PC-9 (cell line): ENCODE results near the gene RBM17. TPM values are rescaled to one million over a fixed set of nuclear protein-coding genes. Genes with fewer than 3 reads are reported as not detected.

Experiments used
- BruUV-seq: library from RNA; stranded (reverse); fragments of 400-500 nt; replicated peaks from 2 replicates; lab custom pipeline; 2021; lab: Mats Ljungman, UMichigan
- CTCF ChIA-PET: fragments of 300-600 bp; sonication (Branson Sonifier 250); formaldehyde crosslinking; loops from one replicate; lab custom pipeline; 2022; ENCODE audit warnings: antibody characterized with exemption; lab: Charles Lee
- POLR2A ChIA-PET: fragments of 300-600 bp; sonication (Branson Sonifier 250); formaldehyde crosslinking; loops from one replicate; lab custom pipeline; 2022; ENCODE audit warnings: antibody characterized with exemption; ENCODE audit not compliant: unreplicated experiment; lab: Charles Lee
- DNase-seq, 2 experiments: peaks; one replicate each; pipeline versions ENCODE4 v3.0.0 to v3.0.0-alpha.2; 2015 to 2022; ENCODE audit warnings: mixed read lengths in 1 of 2
- H2AFZ ChIP-seq: fragments of 200-600 bp; sonication (generic); 2 replicates; pipeline ENCODE4 v1.8.1; 2017; ENCODE audit warnings: antibody characterized with exemption
- H3F3A ChIP-seq: fragments of 200-600 bp; sonication (generic); 2 replicates; pipeline ENCODE4 v1.8.1; 2017; ENCODE audit warnings: antibody characterized with exemption, mild to moderate bottlenecking, low read depth; ENCODE audit not compliant: insufficient read depth
- H3K27ac ChIP-seq: fragments of 200-600 bp; sonication (generic); 2 replicates; pipeline ENCODE4 v1.6.1; 2016; ENCODE audit warnings: mixed run types
- H3K27me3 ChIP-seq: fragments of 200-600 bp; sonication (generic); 2 replicates; pipeline ENCODE4 v1.6.1; 2016; ENCODE audit warnings: low read depth, mixed run types; ENCODE audit not compliant: insufficient read depth
- H3K36me3 ChIP-seq: fragments of 200-600 bp; sonication (generic); 2 replicates; pipeline ENCODE4 v1.6.1; 2016; ENCODE audit warnings: low read depth, mixed run types
- H3K4me1 ChIP-seq: fragments of 200-600 bp; sonication (generic); replicated peaks from 2 replicates; pipeline ENCODE4 v1.6.1; 2016; ENCODE audit warnings: mixed run types; ENCODE audit not compliant: insufficient read depth
- H3K4me2 ChIP-seq: fragments of 200-600 bp; sonication (generic); 2 replicates; pipeline ENCODE4 v1.6.1; 2017; ENCODE audit warnings: mixed run types
- H3K4me3 ChIP-seq: fragments of 200-600 bp; sonication (generic); 2 replicates; pipeline ENCODE4 v1.6.1; 2016; ENCODE audit warnings: mixed run types
- H3K79me2 ChIP-seq: fragments of 200-600 bp; sonication (generic); 2 replicates; pipeline ENCODE4 v1.6.1; 2017; ENCODE audit warnings: low read depth, mixed run types
- H3K9me2 ChIP-seq: fragments of 200-600 bp; sonication (generic); 2 replicates; pipeline ENCODE4 v1.8.1; 2017; ENCODE audit warnings: mild to moderate bottlenecking; ENCODE audit not compliant: insufficient read depth
- H3K9me3 ChIP-seq: fragments of 200-600 bp; sonication (generic); 2 replicates; pipeline ENCODE4 v1.8.1; 2016; ENCODE audit warnings: low read depth; ENCODE audit not compliant: insufficient read depth
- H4K20me1 ChIP-seq: fragments of 200-600 bp; sonication (generic); 2 replicates; pipeline ENCODE4 v1.8.1; 2017; ENCODE audit not compliant: insufficient read depth
- EZH2 ChIP-seq: fragments of 200-600 bp; sonication (generic); IDR thresholded peaks from 2 replicates; pipeline ENCODE4 v1.8.0; 2017; ENCODE audit warnings: antibody characterized with exemption, low read depth
- intact Hi-C: fragments of 100-400 bp; cut with micrococcal nuclease; formaldehyde crosslinking; loops from one replicate; pipeline ENCODE4 v1.10.0; 2022; ENCODE audit not compliant: unreplicated experiment
- total RNA-seq: library from RNA; stranded (reverse); gene quantifications from 2 replicates; pipeline ENCODE4 v1.2.3, GENCODE V29; 2021
- TF ChIP-seq, protein P1 (sequence below): fragments of 200-600 bp; sonication (generic); conservative IDR thresholded peaks from 2 replicates; pipeline ENCODE4 v1.6.1; 2017; ENCODE audit warnings: mixed run types, antibody characterized with exemption, mild to moderate bottlenecking, moderate library complexity

RBM17 gene
- total RNA-seq, 1 experiment from 2014 or later: 131 TPM

DNA sequence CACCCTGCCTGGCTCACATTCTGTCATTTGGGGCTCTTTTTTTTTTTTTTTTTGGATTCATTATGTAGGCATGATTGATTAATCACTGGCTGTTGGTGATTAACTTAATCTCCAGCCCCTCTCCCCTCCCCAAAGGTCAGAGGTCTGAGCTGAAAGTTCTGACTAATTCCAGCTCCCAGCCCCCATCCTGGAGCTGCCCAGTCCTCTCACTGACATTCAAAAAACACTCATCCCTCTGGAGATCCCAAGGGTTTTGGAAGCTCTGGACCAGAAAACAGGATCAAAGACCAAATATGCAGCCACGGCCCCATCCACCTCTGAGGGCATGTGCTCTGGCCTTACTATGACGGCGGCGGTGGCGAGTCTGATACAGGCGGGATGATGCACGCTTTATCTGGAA, 53.8 kb downstream of the RBM17 start:
- H3K4me2 ChIP-seq: no peak overlapping the region
- DNase-seq: no peak
- no peaks in the 10 kb centered on the region for H3K27me3 ChIP-seq
- no peak overlapping the region for H2AFZ ChIP-seq
- no peaks in the 10 kb centered on the region for H3K79me2 ChIP-seq
- no peaks in the 10 kb centered on the region for H3K9me2 ChIP-seq
- CTCF ChIA-PET: no interaction called here
- intact Hi-C loops: no loop called here
- no peaks in the 10 kb centered on the region for H4K20me1 ChIP-seq
- H3K36me3 ChIP-seq: no peaks in the 10 kb centered on the region
- POLR2A ChIA-PET: no interaction called here
- H3K27ac ChIP-seq: no peak overlapping the region
- H3K4me1 ChIP-seq: peaks cover 5% of the 10 kb centered on the region; the same call in 1 of the 2 replicates
- no peaks in the 10 kb centered on the region for H3F3A ChIP-seq
- no peaks in the 10 kb centered on the region for H3K9me3 ChIP-seq
- BruUV-seq: no TSS peak
- no peak overlapping the region for H3K4me3 ChIP-seq
- TF ChIP-seq EZH2: no peak
- TF ChIP-seq, protein P1, sequence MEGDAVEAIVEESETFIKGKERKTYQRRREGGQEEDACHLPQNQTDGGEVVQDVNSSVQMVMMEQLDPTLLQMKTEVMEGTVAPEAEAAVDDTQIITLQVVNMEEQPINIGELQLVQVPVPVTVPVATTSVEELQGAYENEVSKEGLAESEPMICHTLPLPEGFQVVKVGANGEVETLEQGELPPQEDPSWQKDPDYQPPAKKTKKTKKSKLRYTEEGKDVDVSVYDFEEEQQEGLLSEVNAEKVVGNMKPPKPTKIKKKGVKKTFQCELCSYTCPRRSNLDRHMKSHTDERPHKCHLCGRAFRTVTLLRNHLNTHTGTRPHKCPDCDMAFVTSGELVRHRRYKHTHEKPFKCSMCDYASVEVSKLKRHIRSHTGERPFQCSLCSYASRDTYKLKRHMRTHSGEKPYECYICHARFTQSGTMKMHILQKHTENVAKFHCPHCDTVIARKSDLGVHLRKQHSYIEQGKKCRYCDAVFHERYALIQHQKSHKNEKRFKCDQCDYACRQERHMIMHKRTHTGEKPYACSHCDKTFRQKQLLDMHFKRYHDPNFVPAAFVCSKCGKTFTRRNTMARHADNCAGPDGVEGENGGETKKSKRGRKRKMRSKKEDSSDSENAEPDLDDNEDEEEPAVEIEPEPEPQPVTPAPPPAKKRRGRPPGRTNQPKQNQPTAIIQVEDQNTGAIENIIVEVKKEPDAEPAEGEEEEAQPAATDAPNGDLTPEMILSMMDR: no peak

DNA sequence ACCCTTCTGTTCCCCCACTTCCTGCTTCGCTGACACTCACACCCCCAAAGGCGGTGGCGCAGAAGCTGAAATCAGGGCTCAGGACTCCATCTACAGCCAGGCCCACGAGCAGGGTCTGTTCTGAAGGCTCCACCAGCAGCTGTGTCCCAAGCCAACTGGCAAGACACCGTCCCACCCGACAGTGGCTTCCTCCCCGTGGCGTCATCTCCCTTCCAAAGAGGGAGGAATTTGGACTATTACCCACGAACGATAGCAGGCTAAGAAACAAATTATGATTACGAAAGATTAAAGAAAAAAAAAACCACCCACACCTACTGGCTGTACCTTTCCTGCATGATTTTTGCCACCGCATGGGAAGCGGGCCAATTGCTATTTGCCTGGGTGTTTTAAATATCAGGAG, 54.3 kb downstream of the RBM17 start:
- no TSS peak for BruUV-seq
- H3F3A ChIP-seq: no peaks in the 10 kb centered on the region
- H3K79me2 ChIP-seq: no peaks in the 10 kb centered on the region
- no peaks in the 10 kb centered on the region for H4K20me1 ChIP-seq
- H3K36me3 ChIP-seq: no peaks in the 10 kb centered on the region
- H3K27me3 ChIP-seq: no peaks in the 10 kb centered on the region
- H3K4me3 ChIP-seq: no peak overlapping the region
- no peaks in the 10 kb centered on the region for H3K9me3 ChIP-seq
- H3K4me1 ChIP-seq: peaks cover 5% of the 10 kb centered on the region; the same call in 1 of the 2 replicates
- H3K27ac ChIP-seq: no peak overlapping the region
- intact Hi-C loops: no loop called here
- H3K9me2 ChIP-seq: no peaks in the 10 kb centered on the region
- TF ChIP-seq, protein P1: no peak
- TF ChIP-seq EZH2: no peak
- ChIA-PET CTCF (no interaction called here), POLR2A (no interaction called here)
- no peak overlapping the region for H2AFZ ChIP-seq
- no peak overlapping the region for H3K4me2 ChIP-seq
- no peak for DNase-seq

DNA sequence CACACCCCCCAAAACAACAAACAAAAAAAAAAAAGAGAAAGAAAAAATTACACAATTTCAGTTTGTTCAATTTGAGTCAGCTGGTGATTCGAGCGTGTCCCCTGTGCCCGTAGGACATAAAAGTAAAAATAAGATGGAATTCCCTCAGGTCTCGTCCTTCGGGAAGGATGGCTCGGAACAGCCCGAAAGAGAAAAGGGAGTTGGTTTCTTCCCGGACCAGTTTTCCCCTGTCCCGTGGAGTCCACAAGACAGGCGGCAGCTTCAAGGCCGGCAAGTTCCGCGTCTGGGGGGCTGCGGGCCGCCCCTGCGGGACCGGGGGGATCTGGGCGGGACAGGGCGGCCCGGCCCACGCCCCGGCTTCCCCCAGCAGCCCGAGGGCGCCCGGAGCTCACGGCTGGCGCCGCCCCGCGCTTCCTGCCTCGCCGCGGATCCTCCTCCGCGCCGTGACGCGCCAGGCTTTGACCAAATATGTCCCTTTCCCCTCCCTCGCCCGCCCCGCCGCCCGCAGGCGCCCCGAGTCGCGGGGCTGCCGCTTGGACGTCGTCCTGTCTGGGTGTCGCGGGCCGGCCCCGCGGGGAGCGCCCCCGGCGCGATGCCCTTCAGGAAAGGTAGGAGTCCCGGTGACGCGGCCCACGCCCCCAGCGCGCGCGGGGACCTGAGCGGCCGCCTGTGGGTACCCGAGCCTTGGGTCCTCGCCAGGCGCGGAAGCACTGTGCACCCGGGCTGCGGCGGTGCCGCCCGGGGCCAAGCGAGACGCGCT, 55.8 kb downstream of the RBM17 start:
- Histone ChIP-seq H2AFZ (peak overlapping the region; percentile 85), H3K9me2 (no peaks in the 10 kb centered on the region), H3F3A (no peaks in the 10 kb centered on the region), H3K4me1 (peaks cover 5% of the 10 kb centered on the region; the same call in 1 of the 2 replicates), H4K20me1 (no peaks in the 10 kb centered on the region), H3K4me3 (peak overlapping the region; percentile 75), H3K4me2 (peak overlapping the region; percentile 79), H3K36me3 (no peaks in the 10 kb centered on the region), H3K9me3 (no peaks in the 10 kb centered on the region), H3K27me3 (no peaks in the 10 kb centered on the region), H3K79me2 (no peaks in the 10 kb centered on the region), H3K27ac (no peak overlapping the region)
- POLR2A ChIA-PET: interaction anchor here (0.6 to 0.8 kb wide), 3 partner anchors 60 to 1359 kb away, joined by 3 to 5 read pairs (median 4); no protein-coding TSS in a partner anchor
- TF ChIP-seq EZH2: no peak
- TF ChIP-seq, protein P1: no peak
- peak; percentile 56 to 82 for DNase-seq
- CTCF ChIA-PET: interaction anchor here (0.6 to 1.2 kb wide), 2 partner anchors 55 to 257 kb away, joined by 3 to 5 read pairs; no protein-coding TSS in a partner anchor
- BruUV-seq: no TSS peak
- intact Hi-C loops: no loop called here
